Fibroblast of upper back skin (primary cell): ENCODE data around the gene SV2C.

Experiments used
- DNase-seq: peaks from one replicate; pipeline ENCODE4 v3.0.0-alpha.2; 2013

Gene SV2C

GRCh38 chr5:76099756-76100155 is 16.6 kb downstream of the SV2C start:
- DNase-seq: no peak

DNA sequence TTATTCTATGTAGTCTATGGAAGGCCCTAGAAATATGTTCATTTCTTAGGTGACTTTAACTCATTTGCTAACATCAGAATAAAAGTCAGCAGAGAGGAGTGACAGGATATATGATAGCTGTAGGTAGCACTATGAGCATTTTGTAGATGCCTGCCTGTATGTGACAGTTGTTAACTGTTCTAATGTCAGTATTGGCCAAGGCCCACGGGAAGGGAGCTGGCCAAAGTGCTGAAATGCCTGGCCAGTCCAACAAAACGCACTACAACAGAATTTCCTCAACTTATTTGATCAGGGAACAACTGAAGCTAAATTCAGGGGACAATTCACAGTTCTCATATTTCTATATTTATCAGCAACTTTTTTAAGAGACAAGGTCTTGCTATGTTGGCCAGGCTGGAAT is 20.8 kb downstream of the SV2C start:
- DNase-seq: peak; percentile 21

- no peak for DNase-seq
These were observed 23.0 kb downstream of the SV2C start for GRCh38 chr5:76106149-76106548.

DNA sequence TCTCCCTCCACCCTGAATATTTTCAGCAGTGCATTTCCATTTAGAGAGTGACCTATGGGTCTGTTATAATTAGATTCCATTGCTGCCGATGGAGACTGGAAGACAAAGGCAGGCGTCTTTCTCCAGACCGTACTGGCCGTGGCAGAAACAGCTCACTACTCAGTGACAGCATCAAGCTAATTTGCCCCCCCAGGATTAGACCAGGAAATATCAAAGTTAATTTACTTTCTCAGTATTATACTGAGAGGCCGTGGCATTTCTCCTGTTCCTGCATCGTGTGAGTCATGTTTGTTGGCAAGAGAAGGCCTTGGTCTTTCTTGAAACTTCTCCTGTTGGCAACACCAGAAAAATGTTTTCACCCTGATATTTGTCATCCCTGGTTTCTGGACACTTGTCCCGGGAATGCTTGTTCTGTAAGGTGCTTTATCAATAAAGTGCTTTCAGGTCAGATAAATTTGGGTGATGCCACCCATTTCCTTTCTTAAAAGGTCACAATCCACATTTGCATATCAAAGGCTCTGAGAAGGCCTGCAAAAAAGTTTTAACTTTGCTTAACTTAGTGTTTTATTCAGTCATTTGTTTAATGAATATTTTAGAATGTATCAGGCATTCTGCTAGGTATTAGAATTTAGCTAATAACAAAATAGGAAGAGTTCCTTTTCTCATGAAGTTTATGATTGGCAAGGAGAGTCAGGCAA is 28.4 kb downstream of the SV2C start:
- no peak for DNase-seq

DNA sequence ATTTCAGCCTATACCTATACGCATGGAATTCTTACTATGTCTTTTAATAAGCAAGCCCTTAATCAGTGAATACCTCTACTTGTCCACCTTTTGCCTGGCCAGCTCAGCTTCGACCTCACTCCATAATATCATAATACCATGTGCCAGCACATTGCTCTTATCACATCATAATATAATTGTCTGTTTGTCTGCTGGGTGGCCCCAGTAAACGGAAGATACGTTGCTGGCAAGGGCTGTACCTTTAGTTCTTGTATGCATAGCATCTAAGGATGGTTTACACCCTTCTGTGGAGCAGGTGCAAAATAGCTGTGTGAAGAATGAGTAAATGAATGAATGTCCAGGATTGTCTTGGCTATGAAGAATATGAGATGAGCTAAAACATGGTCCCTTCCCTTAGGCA is 29.9 kb downstream of the SV2C start:
- DNase-seq: no peak

- DNase-seq: no peak
These were observed 31.1 kb downstream of the SV2C start for GRCh38 chr5:76114179-76114851.

DNA sequence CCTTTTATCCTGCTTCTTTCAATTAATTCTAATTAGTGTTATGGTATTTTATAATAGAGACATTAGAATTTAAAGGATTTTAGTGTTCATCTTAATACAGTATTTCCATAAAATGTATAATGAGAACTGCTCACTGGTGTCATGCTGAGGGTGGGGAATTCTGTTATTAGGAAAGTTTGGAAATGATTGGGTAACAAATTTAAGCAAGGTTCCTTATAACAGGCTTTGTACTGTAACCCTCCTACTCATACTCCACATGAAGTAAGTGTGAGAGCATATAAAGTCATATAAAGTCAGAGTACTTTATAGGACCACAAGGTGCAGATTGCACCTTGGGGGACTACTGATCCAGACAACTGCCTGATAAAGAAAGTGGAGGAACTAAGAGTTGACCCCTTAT is 42.2 kb downstream of the SV2C start:
- DNase-seq: no peak

- no peak for DNase-seq
These were observed 42.7 kb downstream of the SV2C start for GRCh38 chr5:76125888-76126287.

DNA sequence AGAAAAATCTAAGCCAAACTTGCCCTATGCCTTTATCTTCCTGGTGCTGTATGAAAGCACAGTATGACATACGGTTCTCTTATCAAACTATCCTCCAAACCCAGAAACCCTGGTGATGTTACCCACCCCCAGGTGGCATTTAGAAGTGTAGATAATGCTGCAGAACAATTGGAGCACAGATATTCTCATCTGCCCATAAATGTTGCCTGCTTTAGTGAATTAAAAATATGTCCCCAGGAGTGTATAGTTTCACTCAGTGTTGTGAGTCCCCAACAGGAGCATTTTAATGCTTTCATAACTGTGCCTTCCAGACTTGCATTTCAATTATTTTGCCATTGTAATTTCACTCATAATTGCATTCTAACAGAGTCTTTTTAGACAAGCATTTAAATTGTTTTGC is 50.8 kb downstream of the SV2C start:
- no peak for DNase-seq

DNA sequence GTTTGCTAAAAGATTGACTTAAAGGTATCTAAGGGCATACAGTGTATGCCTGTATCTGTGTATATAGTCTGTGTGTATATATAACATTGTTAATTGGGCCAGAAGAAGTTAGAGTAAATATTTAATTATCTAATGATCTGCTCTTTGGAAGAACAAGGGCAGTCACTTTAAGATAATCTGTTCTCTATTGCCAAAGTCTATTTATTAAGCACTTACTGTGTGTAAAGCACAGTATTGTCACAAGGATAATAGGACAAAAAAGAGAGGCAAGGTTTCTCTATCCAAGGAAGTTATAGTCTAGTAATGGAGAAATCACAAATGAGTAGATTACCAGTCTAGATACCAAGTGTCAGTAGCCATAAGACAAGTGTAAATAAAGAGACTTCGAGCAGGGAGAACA is 51.5 kb downstream of the SV2C start:
- no peak for DNase-seq

- DNase-seq: no peak
These were observed 54.8 kb downstream of the SV2C start for GRCh38 chr5:76137887-76138542.

GRCh38 chr5:76143884-76144283 is 60.7 kb downstream of the SV2C start:
- DNase-seq: no peak

- DNase-seq: no peak
These were observed 61.5 kb downstream of the SV2C start for GRCh38 chr5:76144513-76145274.

DNA sequence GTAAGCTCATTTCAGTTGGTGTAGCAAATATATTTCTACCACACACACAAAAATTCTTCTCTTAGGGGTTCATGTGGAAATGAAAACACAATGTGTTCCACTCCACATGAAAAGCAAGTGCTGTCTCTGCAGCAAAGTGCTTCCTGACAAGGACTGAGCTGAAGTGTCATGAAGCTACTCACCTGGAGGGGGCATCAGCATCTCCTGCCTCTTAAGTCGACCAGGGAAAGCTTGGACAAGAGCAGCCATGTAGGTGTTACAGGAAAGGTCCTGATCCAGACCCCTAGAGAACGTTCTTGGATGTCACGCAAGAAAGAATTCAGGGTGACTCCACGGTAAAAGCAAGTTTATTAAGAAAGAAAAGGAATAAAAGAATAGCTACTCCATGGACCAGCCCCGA is 62.8 kb downstream of the SV2C start:
- DNase-seq: no peak

DNA sequence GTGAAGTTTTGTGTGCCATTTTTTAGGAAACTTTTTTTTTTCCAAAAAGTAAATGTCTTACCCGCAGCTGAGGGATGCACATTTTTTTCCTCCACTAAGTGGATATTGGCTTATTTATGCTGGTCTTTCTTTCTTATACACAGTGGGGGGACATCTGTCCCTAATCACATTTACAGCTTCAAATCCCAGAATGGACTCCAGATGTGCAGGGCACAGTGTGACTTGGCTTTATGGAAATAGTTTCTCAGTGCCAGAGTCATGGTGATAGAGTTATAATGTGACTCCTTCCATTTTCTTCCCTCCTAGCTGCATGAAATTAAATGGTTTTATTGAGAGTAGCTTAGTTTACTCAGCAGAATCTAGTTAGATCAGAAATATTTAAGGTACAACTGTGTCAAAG is 66.5 kb downstream of the SV2C start:
- no peak for DNase-seq

- no peak for DNase-seq
These were observed 69.0 kb downstream of the SV2C start for GRCh38 chr5:76152161-76152560.

GRCh38 chr5:76152700-76153099 is 69.5 kb downstream of the SV2C start:
- DNase-seq: no peak

GRCh38 chr5:76153271-76153670 is 70.1 kb downstream of the SV2C start:
- DNase-seq: no peak

DNA sequence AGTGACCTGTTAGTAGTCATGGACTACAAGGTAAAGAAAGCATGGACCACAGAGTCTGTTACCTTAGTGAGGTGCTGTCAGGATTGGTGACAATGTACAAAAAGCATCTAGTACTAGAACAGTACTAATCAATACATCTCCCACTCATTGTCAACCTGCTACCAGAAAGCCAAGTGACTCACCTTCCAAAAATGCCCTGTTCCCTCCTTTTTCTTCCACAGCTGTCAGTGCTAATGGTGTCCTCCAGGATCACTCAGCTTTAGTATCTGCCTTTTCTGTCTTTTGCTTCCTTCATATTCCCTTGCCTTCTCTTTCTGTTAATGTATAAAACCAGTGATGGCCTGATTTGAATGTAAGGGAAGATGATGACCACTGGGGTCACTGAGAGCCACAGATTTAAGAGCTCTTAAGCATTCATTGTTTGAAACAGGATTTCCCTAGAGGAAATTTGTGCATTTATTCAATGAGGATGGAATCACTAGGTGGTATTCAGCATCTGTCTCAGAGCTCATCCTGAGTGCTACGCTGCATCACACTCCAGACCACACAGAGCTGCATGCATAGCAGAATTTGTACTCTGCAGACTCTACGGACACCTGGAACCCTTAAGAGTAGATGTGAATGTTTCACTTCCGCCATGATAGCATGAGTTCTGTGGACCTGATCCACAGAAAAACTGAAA is 71.0 kb downstream of the SV2C start:
- DNase-seq: no peak

- DNase-seq: no peak
These were observed 72.4 kb downstream of the SV2C start for GRCh38 chr5:76155536-76155935.

- no peak for DNase-seq
These were observed 79.2 kb downstream of the SV2C start for GRCh38 chr5:76162335-76162734.

GRCh38 chr5:76163111-76163628 is 80.0 kb downstream of the SV2C start:
- no peak for DNase-seq

DNA sequence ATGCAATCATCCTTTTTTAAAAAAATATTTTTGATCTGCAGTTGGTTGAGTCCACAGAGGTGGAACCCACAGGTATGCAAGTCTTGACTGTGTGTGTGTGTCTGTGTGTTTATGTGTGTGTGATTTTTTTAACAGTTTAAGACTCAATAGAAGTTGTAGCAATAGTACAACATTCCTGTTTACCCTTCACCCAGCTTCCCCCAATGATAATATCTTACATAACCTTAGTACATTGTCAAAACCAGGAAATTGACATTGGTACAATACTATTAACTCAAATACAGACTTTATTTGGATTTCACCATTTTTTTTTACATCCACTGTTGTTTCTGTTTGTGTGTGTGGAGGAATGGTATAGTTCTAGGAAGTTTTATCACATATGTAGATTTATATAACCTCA is 81.8 kb downstream of the SV2C start:
- no peak for DNase-seq
